A549 (cell line): ENCODE data around the gene SZT2.

Experiments used
- JUN ChIP-seq, 2 experiments: fragments of >200 bp; sonication (Bioruptor Twin); formaldehyde crosslinking; IDR thresholded peaks; 2 replicates in 1 of 2; 3 replicates in 1 of 2; pipeline ENCODE4 v1.6.1; 2016 to 2017
- MAFK ChIP-seq: fragments of 450-650 bp; IDR thresholded peaks from 2 replicates; pipeline ENCODE4 v1.6.1; 2014; ENCODE audit not compliant: partially characterized antibody
- MAZ ChIP-seq: fragments of 150-350 bp; IDR thresholded peaks from 2 replicates; pipeline ENCODE4 v1.6.1; 2014; ENCODE audit warnings: antibody characterized with exemption, low read depth, low read length, borderline replicate concordance
- PHF8 ChIP-seq: fragments of 200-600 bp; sonication (generic); IDR thresholded peaks from 2 replicates; pipeline ENCODE4 v1.6.1; 2016; ENCODE audit warnings: low read depth, mild to moderate bottlenecking, antibody characterized with exemption, moderate library complexity, borderline replicate concordance
- POLR2A ChIP-seq: IDR thresholded peaks from 2 replicates; pipeline ENCODE4 v1.6.1; 2012; ENCODE audit warnings: mild to moderate bottlenecking, low read length
- SREBF2 ChIP-seq: fragments of 450-650 bp; IDR thresholded peaks from 2 replicates; pipeline ENCODE4 v1.6.1; 2014; ENCODE audit warnings: mild to moderate bottlenecking, moderate library complexity
- TF ChIP-seq, protein P1 (sequence below): fragments of >200 bp; sonication (Bioruptor Twin); formaldehyde crosslinking; IDR thresholded peaks from 3 replicates; pipeline ENCODE4 v1.5.1; 2016

DNA sequence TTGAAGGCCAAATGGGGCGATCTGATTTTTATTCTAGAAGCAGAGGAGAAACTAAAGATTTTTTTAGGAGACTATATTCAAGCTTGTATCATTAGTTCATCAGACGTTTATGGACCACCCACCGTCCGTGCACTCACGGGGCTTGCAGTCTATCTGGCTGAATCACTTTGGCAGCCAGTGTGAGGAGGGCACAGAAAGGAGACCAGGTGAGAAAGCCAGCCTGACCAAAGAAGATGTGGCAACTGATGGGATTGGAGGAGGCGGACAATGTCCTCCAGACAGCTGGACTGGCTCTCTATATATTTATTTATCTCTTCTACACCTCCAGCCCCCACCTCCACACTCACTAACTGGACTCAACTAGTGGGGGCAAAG is 21.1 kb upstream of the SZT2 start:
- TF ChIP-seq MAZ (no peak), MAFK (no peak), POLR2A (no peak), JUN (IDR thresholded peaks at IDR 0.05) (no peak), SREBF2 (no peak), PHF8 (no peak)
- TF ChIP-seq, protein P1, sequence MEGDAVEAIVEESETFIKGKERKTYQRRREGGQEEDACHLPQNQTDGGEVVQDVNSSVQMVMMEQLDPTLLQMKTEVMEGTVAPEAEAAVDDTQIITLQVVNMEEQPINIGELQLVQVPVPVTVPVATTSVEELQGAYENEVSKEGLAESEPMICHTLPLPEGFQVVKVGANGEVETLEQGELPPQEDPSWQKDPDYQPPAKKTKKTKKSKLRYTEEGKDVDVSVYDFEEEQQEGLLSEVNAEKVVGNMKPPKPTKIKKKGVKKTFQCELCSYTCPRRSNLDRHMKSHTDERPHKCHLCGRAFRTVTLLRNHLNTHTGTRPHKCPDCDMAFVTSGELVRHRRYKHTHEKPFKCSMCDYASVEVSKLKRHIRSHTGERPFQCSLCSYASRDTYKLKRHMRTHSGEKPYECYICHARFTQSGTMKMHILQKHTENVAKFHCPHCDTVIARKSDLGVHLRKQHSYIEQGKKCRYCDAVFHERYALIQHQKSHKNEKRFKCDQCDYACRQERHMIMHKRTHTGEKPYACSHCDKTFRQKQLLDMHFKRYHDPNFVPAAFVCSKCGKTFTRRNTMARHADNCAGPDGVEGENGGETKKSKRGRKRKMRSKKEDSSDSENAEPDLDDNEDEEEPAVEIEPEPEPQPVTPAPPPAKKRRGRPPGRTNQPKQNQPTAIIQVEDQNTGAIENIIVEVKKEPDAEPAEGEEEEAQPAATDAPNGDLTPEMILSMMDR: no peak
